CD14-positive monocyte (primary cell): ENCODE measurements around the gene ADCY7. TPM values are rescaled to one million over a fixed set of nuclear protein-coding genes. Genes with fewer than 3 reads are reported as not detected.

Source experiments
- DNase-seq, 3 donors: peaks; one replicate each; pipeline ENCODE4 v3.0.0-alpha.2; 2011 to 2022
- H2AFZ ChIP-seq: 2 replicates; pipeline ENCODE4 v1.6.0; 2012; ENCODE audit warnings: mild to moderate bottlenecking, low read depth, low read length, inconsistent platforms; ENCODE audit not compliant: insufficient read depth, poor library complexity, severe bottlenecking
- H3K27ac ChIP-seq, 2 donors: 1 replicate in 1 of 2; 2 replicates in 1 of 2; pipeline ENCODE4 v1.5.1; 2012 to 2013; ENCODE audit warnings: low read length in 2 of 2, control low read depth in 1 of 2, inconsistent platforms in 1 of 2, low read depth in 1 of 2, mild to moderate bottlenecking in 1 of 2
- H3K27me3 ChIP-seq, 2 donors: one replicate each; pipeline versions ENCODE4 v1.6.0 to v1.6.1; 2011 to 2013; ENCODE audit warnings: low read length in 2 of 2; ENCODE audit not compliant: control insufficient read depth in 2 of 2, insufficient read depth in 2 of 2
- H3K36me3 ChIP-seq, 2 donors: replicated peaks in 1 of 2; 1 replicate in 1 of 2; 2 replicates in 1 of 2; pipeline versions ENCODE4 v1.5.1 to v1.6.1; 2012 to 2013; ENCODE audit warnings: low read length in 2 of 2, control low read depth in 1 of 2, inconsistent platforms in 1 of 2, mild to moderate bottlenecking in 1 of 2; ENCODE audit not compliant: insufficient read depth in 2 of 2, control insufficient read depth in 1 of 2
- H3K4me1 ChIP-seq, 2 donors: 1 replicate in 1 of 2; 2 replicates in 1 of 2; pipeline versions ENCODE4 v1.5.1 to v1.6.1; 2012 to 2013; ENCODE audit warnings: low read length in 2 of 2, control low read depth in 1 of 2, inconsistent platforms in 1 of 2, mild to moderate bottlenecking in 1 of 2, moderate library complexity in 1 of 2; ENCODE audit not compliant: insufficient read depth in 2 of 2, control insufficient read depth in 1 of 2
- H3K4me2 ChIP-seq: replicated peaks from 2 replicates; pipeline ENCODE3; 2012; ENCODE audit warnings: low read length, moderate library complexity, mild to moderate bottlenecking; ENCODE audit not compliant: poor library complexity, severe bottlenecking; ENCODE audit errors: extremely low read depth
- H3K4me3 ChIP-seq, 3 experiments: fragments of 200-600 bp in 1 of 3; sonication (generic) in 1 of 3; replicated peaks in 1 of 3; 1 replicate in 2 of 3; 2 replicates in 1 of 3; pipeline ENCODE4 v1.5.1; 2011 to 2013; ENCODE audit warnings: low read length in 3 of 3, mild to moderate bottlenecking in 3 of 3, control low read depth in 2 of 3, low read depth in 2 of 3, inconsistent platforms in 1 of 3, moderate library complexity in 1 of 3
- H3K79me2 ChIP-seq: 2 replicates; pipeline ENCODE4 v1.6.0; 2012; ENCODE audit warnings: mild to moderate bottlenecking, control low read depth, inconsistent platforms, low read length, moderate library complexity; ENCODE audit not compliant: insufficient read depth
- H3K9ac ChIP-seq: 2 replicates; pipeline ENCODE4 v1.6.0; 2017; ENCODE audit warnings: low read length, mild to moderate bottlenecking; ENCODE audit not compliant: insufficient read depth, poor library complexity, severe bottlenecking
- H3K9me3 ChIP-seq, 2 donors: replicated peaks in 1 of 2; 1 replicate in 1 of 2; 2 replicates in 1 of 2; pipeline versions ENCODE4 v1.5.1 to v1.6.1; 2012 to 2013; ENCODE audit warnings: low read length in 2 of 2, control low read depth in 1 of 2; ENCODE audit not compliant: control insufficient read depth in 1 of 2, insufficient read depth in 1 of 2
- H4K20me1 ChIP-seq: 2 replicates; pipeline ENCODE4 v1.6.0; 2012; ENCODE audit warnings: mild to moderate bottlenecking, low read length, control low read depth, moderate library complexity; ENCODE audit not compliant: insufficient read depth
- H3K27ac Mint-ChIP-seq, 7 donors: one replicate each; pipeline ENCODE4 v1.8.0; 2020; ENCODE audit warnings: mild to moderate bottlenecking in 7 of 7, mixed read lengths in 7 of 7, moderate library complexity in 6 of 7, inconsistent platforms in 2 of 7
- H3K27me3 Mint-ChIP-seq, 3 donors: one replicate each; pipeline ENCODE4 v1.8.0; 2021 to 2022; ENCODE audit warnings: low read depth in 3 of 3, mild to moderate bottlenecking in 3 of 3, mixed read lengths in 3 of 3, moderate library complexity in 3 of 3, inconsistent platforms in 1 of 3
- H3K36me3 Mint-ChIP-seq, 2 donors: one replicate each; pipeline ENCODE4 v1.8.0; 2020; ENCODE audit warnings: mixed read lengths in 2 of 2, inconsistent platforms in 1 of 2, mild to moderate bottlenecking in 1 of 2
- H3K4me1 Mint-ChIP-seq: one replicate; pipeline ENCODE4 v1.8.0; 2020; ENCODE audit warnings: mild to moderate bottlenecking, mixed read lengths
- H3K4me3 Mint-ChIP-seq, 2 donors: one replicate each; pipeline ENCODE4 v1.8.0; 2020; ENCODE audit warnings: mild to moderate bottlenecking in 2 of 2, mixed read lengths in 2 of 2, moderate library complexity in 1 of 2
- H3K9me3 Mint-ChIP-seq, 7 donors: one replicate each; pipeline ENCODE4 v1.8.0; 2020 to 2022; ENCODE audit warnings: mixed read lengths in 7 of 7, mild to moderate bottlenecking in 6 of 7, moderate library complexity in 6 of 7, inconsistent platforms in 2 of 7
- WGBS: methylation state at CpG from one replicate; pipeline ENCODE4 v1.1.5; 2013; ENCODE audit warnings: missing lambda C conversion rate; ENCODE audit not compliant: insufficient coverage; 5-methylcytosine and 5-hydroxymethylcytosine counted together
- intact Hi-C, 2 donors: fragments of 100-400 bp; cut with micrococcal nuclease; formaldehyde crosslinking; loops; one replicate each; pipeline versions ENCODE4 v1.15.0 to v1.15.1; 2023
- polyA plus RNA-seq, 3 donors: library from polyadenylated mRNA; depleted of rRNA in 1 of 3; unstranded in 2 of 3; stranded (reverse) in 1 of 3; fragments of 300-500 nt in 2 of 3; fragments of >200 nt in 1 of 3; fragmentation: Illumina TruSeq in 2 of 3; gene quantifications; 1 replicate in 2 of 3; 2 replicates in 1 of 3; pipeline ENCODE4 v1.2.3, GENCODE V29; 2012 to 2021
- TF ChIP-seq, protein P1 (sequence below): fragments of 200-600 bp; IDR thresholded peaks from one replicate; pipeline ENCODE4 v1.8.0; 2022; ENCODE audit warnings: antibody characterized with exemption, mild to moderate bottlenecking

The ADCY7 gene
- polyA plus RNA-seq, 3 donors, result 53.1 to 230 (median 91.5) TPM

DNA sequence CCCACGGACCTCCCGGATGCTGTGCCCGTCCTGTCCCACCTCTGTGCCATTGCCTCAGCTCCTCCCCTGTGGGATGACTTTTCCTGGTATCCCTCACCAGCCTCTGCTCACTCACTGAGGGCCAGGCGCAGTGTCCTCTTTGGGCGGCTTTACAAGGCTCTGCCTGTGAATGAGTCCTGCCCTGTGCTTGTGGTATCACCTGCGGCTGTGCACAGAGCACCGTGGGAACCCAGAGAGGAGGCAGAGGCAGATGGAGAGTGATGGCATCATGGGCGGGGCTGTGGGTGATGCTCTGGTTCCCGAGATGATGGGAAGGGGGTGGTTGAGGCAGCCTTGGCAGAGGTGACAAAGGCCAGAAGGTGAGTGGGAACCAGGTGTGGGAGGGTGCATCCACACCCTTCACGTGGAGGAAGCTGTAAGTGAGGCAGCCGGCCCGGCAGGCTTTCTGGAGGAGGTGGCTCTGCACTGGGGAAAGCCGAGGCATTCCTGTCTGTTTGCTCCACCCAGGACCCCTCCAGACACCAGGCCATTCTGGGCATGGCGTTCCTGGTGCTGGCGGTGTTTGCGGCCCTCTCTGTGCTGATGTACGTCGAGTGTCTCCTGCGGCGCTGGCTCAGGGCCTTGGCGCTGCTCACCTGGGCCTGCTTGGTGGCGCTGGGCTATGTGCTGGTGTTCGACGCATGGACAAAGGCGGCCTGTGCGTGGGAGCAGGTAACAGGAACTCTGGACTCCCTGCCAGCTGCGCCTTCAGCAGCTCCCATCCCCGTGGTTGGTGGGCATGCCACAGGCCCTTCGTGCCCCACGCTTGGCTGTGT, 23.8 kb downstream of the ADCY7 start:
- H3K27ac Mint-ChIP-seq, result peak overlapping the region in 3 of 7 donors; percentile 54 to 80 (median 54)
- intact Hi-C loops, result no loop called here
- DNase-seq, result no peak
- Histone ChIP-seq H3K36me3 (peaks cover 83 to 98% of the 10 kb centered on the region in 2 donors), H3K4me2 (no peak overlapping the region), H3K4me1 (peaks cover 10 to 12% of the 10 kb centered on the region in 2 donors), H3K9me3 (no peaks in the 10 kb centered on the region), H3K4me3 (no peak overlapping the region), H3K27me3 (no peaks in the 10 kb centered on the region), H3K9ac (no peak overlapping the region), H2AFZ (no peak overlapping the region), H4K20me1 (peaks cover 100% of the 10 kb centered on the region), H3K79me2 (peaks cover 95% of the 10 kb centered on the region), H3K27ac (peak overlapping the region in 1 of 2 donors; percentile 36)
- no peaks in the 10 kb centered on the region for H3K27me3 Mint-ChIP-seq
- WGBS, result 95% methylated on average over 29 of the region's 30 CpGs
- no peak overlapping the region for H3K4me3 Mint-ChIP-seq
- H3K36me3 Mint-ChIP-seq, result peaks cover 69 to 91% of the 10 kb centered on the region in 2 donors
- peaks cover 12% of the 10 kb centered on the region for H3K4me1 Mint-ChIP-seq
- H3K9me3 Mint-ChIP-seq, result no peaks in the 10 kb centered on the region
- TF ChIP-seq, protein P1, sequence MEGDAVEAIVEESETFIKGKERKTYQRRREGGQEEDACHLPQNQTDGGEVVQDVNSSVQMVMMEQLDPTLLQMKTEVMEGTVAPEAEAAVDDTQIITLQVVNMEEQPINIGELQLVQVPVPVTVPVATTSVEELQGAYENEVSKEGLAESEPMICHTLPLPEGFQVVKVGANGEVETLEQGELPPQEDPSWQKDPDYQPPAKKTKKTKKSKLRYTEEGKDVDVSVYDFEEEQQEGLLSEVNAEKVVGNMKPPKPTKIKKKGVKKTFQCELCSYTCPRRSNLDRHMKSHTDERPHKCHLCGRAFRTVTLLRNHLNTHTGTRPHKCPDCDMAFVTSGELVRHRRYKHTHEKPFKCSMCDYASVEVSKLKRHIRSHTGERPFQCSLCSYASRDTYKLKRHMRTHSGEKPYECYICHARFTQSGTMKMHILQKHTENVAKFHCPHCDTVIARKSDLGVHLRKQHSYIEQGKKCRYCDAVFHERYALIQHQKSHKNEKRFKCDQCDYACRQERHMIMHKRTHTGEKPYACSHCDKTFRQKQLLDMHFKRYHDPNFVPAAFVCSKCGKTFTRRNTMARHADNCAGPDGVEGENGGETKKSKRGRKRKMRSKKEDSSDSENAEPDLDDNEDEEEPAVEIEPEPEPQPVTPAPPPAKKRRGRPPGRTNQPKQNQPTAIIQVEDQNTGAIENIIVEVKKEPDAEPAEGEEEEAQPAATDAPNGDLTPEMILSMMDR, result no peak

DNA sequence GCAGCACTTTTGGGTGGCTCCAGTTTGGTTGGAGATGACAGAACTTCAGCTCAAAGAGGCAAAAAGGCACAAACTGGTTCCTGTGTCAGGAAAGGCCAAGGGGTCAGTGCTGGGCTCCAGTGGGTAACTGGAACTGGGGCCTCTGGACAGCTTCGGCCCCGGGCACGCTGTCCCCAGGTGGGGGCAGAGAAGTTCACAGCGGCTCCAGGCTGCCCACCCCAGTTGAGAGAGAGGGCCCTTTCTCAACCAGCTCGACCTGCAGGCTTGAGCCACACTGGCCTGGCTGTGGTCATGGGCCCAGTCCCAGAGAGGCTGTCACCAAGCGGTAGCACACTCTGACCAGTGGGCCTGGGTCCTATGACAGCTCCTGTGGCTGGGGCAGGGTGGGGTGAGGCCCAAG, 24.5 kb downstream of the ADCY7 start:
- H3K36me3 ChIP-seq, result peaks cover 85 to 98% of the 10 kb centered on the region in 2 donors
- no peak overlapping the region for H3K4me2 ChIP-seq
- H3K4me3 ChIP-seq, result no peak overlapping the region
- H3K27ac ChIP-seq, result peak overlapping the region in 1 of 2 donors; percentile 21
- intact Hi-C loops, result no loop called here
- 100% methylated on average over 6 of the region's 6 CpGs for WGBS
- H3K4me3 Mint-ChIP-seq, result no peak overlapping the region
- H3K27me3 ChIP-seq, result no peaks in the 10 kb centered on the region
- H3K27ac Mint-ChIP-seq, result peak overlapping the region in 2 of 7 donors; percentile 65 to 70
- TF ChIP-seq, protein P1, result no peak
- H4K20me1 ChIP-seq, result peaks cover 100% of the 10 kb centered on the region
- H3K4me1 Mint-ChIP-seq, result peaks cover 5% of the 10 kb centered on the region
- H3K9me3 ChIP-seq, result no peaks in the 10 kb centered on the region
- H3K4me1 ChIP-seq, result peaks cover 3 to 5% of the 10 kb centered on the region in 2 donors
- H3K36me3 Mint-ChIP-seq, result peaks cover 73 to 93% of the 10 kb centered on the region in 2 donors
- no peak overlapping the region for H3K9ac ChIP-seq
- H3K9me3 Mint-ChIP-seq, result no peaks in the 10 kb centered on the region
- H2AFZ ChIP-seq, result no peak overlapping the region
- no peak for DNase-seq
- H3K79me2 ChIP-seq, result peaks cover 95% of the 10 kb centered on the region
- H3K27me3 Mint-ChIP-seq, result no peaks in the 10 kb centered on the region
